GM18951 (cell line): Measurements from ENCODE around the gene C16orf95.

ENCODE experiments used
- POLR2A ChIP-seq: IDR thresholded peaks from 4 replicates; pipeline ENCODE4 v1.6.1; 2011; ENCODE audit warnings: mild to moderate bottlenecking; ENCODE audit not compliant: insufficient read length, insufficient read depth; ENCODE audit errors: extremely low read depth
- in situ Hi-C: fragments of 300-500 bp; cut with MboI; formaldehyde crosslinking; loops from one replicate; pipeline ENCODE4 v1.12.0; 2022; ENCODE audit warnings: low sequenced_read_pairs, mixed read lengths, inconsistent platforms; ENCODE audit not compliant: unreplicated experiment

The C16orf95 gene

GRCh38 chr16:87309620-87310525, 7.3 kb downstream of the C16orf95 start:
- no peak for TF ChIP-seq POLR2A
- in situ Hi-C loops = no loop called here

DNA sequence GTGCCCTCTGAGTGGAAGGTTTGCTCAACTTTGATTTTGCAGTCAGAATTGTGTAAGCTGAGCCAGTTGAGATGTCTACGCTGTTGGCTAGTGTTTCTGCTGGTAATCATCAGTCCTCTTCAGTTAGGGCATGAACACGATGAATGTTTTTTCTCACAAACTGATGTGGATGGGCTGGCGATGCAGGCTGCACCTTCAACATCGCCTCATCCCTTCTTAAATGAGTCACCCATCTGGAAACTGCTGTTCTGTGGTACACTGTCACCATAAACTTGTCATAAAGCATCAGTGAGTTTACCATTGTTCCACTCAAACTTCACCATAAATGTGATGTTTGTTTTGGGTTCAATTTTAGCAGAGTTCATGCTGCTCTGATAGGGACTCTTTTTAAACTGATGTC, 8.4 kb downstream of the C16orf95 start:
- in situ Hi-C loops = no loop called here
- TF ChIP-seq POLR2A = no peak

DNA sequence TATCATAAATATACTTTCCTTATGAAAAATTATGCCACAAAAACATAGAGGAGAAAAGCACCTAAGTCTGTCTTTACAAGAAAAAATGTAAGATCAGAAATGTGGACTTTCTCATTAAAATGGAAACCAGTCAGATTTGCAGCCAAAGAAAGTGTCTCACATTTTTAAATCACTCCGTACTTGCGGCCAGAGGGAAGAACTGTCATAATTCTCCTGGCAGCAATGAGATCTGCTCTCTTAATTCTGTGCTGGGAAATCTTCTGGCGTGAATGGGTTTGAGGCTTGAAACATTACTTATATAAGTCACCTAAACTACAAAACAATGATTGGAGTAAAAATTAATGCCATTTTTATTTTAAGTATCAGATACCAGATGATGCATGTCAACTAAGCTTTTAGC, 10.7 kb downstream of the C16orf95 start:
- no peak for TF ChIP-seq POLR2A
- in situ Hi-C loops = no loop called here

- no peak for TF ChIP-seq POLR2A
- in situ Hi-C loops = no loop called here
Observed at GRCh38 chr16:87305505-87306391, 11.4 kb downstream of the C16orf95 start.

GRCh38 chr16:87304951-87305350, 12.2 kb downstream of the C16orf95 start:
- no peak for TF ChIP-seq POLR2A
- in situ Hi-C loops = no loop called here

GRCh38 chr16:87303962-87304521, 13.2 kb downstream of the C16orf95 start:
- in situ Hi-C loops = no loop called here
- TF ChIP-seq POLR2A = no peak

- in situ Hi-C loops = no loop called here
Observed at GRCh38 chr16:87303431-87303930, 13.7 kb downstream of the C16orf95 start.

DNA sequence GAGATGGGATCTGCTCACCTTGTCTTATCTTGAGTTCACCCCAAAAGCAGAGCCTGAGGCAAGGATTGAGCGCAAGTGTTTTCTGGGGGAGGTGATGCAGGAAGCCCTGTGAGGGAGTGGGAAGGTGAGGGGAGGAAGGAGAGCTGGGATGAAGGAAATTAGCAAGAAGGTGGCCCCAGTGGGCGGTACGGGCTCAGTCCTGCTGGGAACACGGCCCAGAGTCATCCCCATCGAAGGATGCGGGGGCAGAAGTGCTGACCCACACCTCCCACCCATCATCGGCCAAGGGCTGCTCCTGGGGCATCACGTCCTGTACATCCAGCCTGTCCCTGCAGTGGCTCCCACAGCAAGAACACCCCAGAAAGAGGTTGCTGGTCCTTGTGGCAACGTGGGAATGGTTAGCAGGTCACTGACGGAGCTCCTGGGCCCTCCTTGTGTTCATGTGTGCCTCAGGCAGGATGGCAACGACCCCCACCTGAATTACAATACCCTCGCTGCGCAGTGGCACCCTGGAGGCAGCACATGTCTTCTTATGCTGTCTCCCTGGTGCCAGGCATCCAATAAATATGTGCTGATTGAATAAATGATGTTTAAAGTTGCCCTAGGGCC, 18.2 kb downstream of the C16orf95 start:
- no peak for TF ChIP-seq POLR2A
- in situ Hi-C loops = loop anchor here (25.0 kb wide), 1 partner anchor 737 kb away; the partner anchor contains the start of genes FOXC2 and MTHFSD

More at GRCh38 chr16:87303431-87303930, 13.7 kb downstream of the C16orf95 start:
- no peak for TF ChIP-seq POLR2A

DNA sequence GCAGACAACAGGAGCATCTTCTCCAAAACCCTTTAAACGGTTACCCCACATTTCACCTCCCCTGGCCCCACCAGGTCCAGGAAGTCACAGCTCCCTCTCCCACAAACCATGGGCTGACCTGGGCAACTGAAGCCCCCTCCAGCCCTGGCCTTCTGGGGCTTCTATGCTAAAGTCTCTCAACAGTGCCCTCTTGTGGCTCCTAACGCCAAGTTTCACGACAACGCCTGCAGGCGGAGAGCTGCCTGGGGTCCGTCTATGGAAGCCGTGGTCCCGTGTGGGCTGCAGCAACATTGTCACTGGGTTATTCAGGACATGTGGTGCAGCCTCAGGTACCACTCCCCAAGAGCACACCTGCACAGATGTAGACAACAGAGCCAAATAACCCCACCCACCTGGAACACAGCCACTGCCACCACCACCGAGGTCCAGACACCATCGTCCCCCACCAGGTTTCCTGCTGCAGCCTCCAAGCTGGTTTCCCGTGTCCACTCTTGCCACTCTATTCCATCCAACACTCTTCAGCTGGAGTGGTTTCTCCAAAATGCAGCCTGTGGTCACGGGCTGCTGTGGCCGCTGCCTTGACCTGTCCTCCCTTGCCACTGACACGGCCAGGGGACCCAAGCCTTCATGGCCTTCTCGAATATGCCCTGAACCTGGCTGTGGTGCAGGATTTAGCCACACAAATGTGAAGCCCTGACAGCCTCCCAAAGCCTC, 19.1 kb downstream of the C16orf95 start:
- in situ Hi-C loops = loop anchor here (25.0 kb wide), 1 partner anchor 736 kb away; the partner anchor contains the start of genes FOXC2 and MTHFSD
- TF ChIP-seq POLR2A = no peak

GRCh38 chr16:87297407-87297806, 19.8 kb downstream of the C16orf95 start:
- in situ Hi-C loops = loop anchor here (25.0 kb wide), 1 partner anchor 735 kb away; the partner anchor contains the start of genes FOXC2 and MTHFSD
- TF ChIP-seq POLR2A = no peak

GRCh38 chr16:87295661-87296531, 21.3 kb downstream of the C16orf95 start:
- TF ChIP-seq POLR2A = no peak
- in situ Hi-C loops = loop anchor here (25.0 kb wide), 1 partner anchor 734 kb away; the partner anchor contains the start of genes FOXC2 and MTHFSD
